GM23248 (cell line): ENCODE data around the gene MMP10.

Source experiments
- EZH2 ChIP-seq: fragments of 200-600 bp; sonication (generic); IDR thresholded peaks from 2 replicates; pipeline ENCODE4 v1.6.1; 2018; ENCODE audit warnings: antibody characterized with exemption, mild to moderate bottlenecking; ENCODE audit not compliant: insufficient read depth, poor library complexity, severe bottlenecking
- EZH2phosphoT487 ChIP-seq: fragments of 200-600 bp; sonication (generic); IDR thresholded peaks from 2 replicates; pipeline ENCODE4 v1.6.1; 2018; ENCODE audit warnings: antibody characterized with exemption, moderate library complexity, mild to moderate bottlenecking, low read depth; ENCODE audit not compliant: insufficient read depth

DNA sequence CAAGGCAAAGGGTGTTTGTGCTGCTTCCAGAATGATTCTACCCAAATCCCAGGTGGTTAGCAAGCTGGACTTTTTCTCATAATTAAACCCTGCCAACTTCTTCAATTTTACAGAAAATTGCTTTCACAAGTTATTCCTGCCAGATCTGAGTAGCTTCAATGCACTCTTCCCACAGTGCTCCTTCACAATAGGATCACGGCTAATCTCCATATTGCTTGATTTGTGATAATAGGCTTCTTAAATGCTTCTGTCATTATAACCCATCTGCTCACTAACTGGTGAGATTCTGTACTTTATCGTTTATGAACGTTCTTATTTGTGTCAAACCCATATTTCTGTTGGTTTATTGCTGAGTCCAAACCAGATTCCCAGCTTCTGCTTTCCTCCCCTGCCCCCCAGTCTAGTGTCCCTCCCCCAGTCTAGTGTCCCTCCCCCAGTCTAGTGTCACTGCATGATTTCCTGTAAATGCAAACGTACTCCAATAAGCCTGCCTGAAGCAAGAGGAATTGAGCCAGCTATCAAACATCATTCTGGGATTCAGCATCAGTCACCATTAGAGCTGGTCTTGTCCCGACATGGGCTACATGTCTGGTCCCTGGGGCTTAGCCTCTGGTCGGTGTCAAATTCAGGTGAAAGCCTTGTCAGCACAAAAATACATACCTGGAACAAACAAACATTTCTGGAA is 49.0 kb upstream of the MMP10 start:
- TF ChIP-seq EZH2 (no peak), EZH2phosphoT487 (no peak)
